Limb (tissue), 2 donors: ENCODE measurements around the gene CFAP44.
"Not testable (repeated sequence)": the region's sequence is repeated elsewhere in the genome, so short reads cannot be mapped to it uniquely, and the experiment has no call there.

Experiments
- DNase-seq, 2 donors: peaks; one replicate each; pipeline ENCODE4 v3.0.0-alpha.2; 2016; ENCODE audit errors: extremely low spot score in 2 of 2

The CFAP44 gene, protein sequence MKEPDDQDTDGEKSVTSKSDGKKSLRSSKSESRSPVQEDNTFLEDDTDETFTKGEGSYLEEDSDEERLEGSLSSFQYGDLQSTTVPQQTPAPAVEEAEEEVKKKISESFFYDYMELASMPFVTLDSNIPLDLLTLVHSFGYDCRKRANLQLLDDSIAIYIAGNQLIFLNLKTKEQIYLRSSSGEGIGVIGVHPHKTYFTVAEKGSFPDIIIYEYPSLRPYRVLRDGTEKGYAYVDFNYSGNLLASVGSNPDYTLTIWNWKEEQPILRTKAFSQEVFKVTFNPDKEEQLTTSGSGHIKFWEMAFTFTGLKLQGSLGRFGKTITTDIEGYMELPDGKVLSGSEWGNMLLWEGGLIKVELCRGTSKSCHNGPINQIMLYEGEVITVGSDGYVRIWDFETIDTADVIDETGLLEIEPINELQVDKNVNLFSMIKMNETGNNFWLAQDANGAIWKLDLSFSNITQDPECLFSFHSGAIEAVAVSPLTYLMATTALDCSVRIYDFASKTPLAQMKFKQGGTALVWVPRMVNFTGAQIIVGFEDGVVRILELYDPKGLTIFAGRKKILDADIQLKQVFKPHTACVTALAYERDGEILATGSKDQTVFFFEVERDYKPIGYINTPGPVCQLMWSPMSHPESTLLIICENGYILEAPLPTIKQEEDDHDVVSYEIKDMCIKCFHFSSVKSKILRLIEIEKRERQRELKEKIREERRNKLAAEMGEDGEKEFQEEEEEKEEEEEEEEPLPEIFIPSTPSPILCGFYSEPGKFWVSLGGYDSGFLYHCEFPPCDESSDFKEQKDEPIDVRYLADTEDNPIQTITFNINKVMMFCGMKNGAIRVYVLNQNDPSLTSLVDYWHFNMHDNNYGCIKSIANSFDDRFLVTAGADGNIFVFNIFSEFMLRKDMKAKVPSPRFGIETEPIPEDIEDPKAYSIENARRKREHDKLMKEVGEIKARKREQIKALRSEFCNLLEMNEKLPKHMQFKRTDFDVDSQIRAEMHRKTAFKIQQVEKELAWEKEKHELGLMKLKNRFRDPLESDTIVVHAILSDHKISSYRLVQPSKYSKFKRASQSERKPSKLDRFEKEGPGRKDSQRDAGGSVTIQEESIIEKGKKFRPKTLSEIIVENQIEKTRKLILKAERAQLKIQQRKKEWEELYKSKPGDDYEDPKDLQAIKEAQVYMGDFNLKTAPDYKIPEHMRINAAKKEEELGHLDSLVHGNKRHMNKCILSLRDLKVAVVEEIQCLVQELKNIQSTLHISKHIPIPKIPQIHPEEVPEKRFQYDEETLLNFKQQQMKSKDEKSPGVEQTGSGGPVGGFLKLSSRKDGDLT (N-terminal part only)

DNA sequence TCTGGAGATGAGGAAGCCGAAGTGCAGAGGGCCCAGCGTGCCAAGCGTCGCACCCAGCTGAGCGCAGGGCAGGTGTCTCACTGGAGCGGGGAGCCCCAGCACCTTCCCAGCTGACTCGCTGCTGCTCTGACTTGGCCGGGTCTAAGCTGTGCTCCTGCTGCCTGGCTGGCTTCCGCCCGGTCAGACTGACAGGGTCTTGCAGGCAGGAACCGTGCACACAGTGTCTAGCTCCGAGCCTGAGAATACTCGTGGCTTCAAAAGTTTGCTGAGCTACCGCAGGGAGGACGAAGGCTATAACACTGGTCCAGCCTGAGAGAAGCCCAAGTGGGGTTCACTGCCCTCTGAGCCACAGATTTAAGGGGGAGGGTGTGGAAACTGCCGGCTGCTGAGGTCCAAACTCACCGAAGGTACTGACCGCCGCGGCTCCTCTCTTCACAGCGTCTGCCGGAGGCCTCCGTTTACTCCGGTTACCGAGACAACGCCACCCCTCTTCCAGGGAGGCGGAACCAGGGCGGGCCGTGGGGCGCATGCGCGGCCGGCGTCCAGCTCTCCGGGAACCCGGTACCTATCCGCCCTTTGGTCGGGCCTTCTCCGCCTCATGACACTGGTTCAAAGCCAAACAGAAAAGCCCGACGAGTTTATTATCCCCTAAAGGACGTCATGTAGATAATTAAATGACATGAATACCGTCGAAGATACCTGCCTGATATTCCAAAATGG is at the start of gene CFAP44:
Gene CFAP44, minus strand, starts transcription at position 443 of the 720 bp plus-strand sequence. CDS start 7,829 bp downstream, outside the sequence.
- peak; percentile 81 to 93 for DNase-seq

DNA sequence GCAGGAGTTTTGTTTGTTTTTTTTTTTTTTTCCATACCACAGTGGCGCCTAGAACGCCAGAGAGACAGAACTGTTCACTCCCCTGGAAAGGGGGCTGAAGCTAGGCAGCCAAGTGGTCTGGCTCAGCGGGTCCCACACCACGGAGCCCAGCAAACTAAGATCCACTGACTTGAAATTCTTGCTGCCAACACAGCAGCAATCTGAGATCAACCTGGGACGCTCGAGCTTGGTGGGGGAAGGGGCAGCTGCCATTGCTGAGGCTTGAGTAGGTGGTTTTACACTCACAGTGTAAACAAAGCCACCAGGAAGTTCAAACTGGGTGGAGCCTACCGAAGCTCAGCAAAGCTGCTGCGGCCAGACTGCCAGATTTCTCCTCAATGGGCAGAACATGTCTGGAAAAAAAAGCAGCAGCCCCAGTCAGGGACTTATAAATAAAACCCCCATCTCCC is 43.9 kb upstream of the CFAP44 start:
- no peak for DNase-seq

DNA sequence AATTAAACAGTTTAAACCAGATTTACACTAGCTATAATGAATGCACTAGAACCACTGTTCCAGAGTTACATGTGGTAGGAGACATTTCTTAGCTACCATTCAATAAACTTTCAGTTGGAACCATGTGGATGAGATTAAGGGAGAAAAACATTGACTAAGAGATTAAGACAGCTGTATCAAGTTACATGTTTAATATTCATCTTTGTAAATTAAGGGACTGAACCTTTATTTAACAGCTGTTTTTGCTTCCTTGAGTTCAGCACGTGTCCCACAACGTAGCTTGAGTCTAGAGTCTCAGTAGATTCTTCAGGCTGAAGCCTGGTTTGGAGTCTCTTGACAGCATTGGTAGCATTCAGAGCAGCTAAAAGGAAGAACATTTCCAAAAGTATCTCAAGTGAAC is 27.2 kb upstream of the CFAP44 start:
- peak in 1 of 2 donors; percentile 3 for DNase-seq

DNA sequence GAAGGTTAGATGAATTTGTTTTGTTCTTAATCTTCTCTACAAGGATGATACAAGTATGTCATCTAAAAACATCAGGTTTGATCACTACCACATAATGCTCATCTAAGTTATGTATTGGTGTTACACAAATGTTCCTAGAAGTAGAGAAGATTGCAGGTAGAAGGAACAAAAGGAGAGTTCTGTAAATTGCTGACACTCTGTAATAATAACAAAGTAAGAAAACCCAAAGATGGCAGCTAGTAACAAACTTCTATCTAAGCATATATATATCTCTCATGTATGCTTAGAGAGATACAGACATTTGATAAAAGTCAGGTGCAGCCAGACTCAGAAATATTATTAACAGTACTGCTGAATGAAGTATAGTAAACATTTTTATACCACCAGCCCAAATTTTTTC is 20.2 kb upstream of the CFAP44 start:
- DNase-seq = no peak

DNA sequence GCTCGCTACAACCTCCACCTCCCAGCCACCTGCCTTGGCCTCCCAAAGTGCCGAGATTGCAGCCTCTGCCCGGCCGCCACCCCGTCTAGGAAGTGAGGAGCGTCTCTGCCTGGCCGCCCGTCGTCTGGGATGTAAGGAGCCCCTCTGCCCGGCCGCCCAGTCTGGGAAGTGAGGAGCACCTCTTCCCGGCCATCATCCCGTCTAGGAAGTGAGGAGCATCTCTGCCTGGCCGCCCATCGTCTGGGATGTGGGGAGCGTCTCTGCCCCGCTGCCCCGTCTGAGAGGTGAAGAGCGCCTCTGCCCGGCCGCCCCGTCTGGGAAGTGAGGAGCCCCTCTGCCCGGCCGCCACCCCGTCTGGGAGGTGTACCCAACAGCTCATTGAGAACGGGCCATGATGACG is 17.3 kb upstream of the CFAP44 start:
- not testable (repeated sequence) for DNase-seq

DNA sequence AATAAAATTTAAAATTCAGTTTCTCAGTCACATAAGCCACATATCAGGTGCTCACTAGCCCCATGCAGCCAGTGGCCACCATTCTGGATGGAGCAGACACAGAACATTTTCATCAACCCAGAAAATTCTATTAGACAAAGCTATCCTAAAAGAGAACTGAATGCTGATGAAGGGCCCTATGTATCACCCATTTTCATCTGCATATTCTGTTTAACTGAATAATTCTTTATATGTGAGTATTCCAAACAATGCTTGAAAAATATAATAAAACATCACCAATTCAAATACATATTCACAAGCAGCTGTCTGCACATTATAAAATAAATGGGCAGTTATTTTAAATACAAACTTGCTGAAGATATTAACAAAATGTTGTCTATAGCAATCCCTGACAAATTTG is 14.2 kb upstream of the CFAP44 start:
- no peak for DNase-seq

DNA sequence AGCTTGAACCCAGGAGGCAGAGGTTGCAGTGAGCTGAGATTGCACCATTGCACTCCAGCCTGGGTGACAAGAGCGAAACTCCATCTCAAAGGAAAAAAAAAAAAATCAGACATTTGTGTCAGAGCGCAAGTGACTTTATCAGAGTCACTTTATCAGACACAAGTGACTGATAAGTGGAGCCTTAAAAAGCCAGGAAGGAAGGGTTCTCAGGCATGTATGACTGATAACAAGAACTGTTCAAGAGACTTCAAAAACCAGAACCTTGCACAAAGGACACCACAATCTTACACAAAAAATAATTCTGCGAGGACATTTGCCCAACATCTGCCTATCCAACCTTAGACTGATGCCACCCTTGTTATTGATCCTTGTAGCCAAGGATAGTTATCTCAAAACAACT is 13.3 kb upstream of the CFAP44 start:
- DNase-seq = no peak

DNA sequence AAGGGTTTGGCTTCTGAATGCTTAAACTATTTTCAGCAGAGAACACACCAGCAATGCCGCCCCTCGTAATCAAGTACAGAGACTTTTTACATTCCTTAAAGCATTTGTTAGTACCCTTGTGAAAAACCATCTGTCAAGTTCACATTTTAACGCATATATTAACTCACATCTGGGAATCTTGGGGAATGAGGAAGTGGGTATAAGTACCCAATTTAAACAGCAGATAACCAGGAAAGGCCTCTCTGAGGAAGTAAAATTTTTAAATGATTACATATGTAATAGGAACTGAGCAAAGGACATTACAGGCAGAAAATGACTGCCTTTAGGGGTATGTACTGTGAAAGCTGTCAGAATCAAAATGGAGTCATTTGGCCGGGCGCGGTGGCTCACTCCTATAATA is 12.8 kb upstream of the CFAP44 start:
- DNase-seq = peak in 1 of 2 donors; percentile 16

DNA sequence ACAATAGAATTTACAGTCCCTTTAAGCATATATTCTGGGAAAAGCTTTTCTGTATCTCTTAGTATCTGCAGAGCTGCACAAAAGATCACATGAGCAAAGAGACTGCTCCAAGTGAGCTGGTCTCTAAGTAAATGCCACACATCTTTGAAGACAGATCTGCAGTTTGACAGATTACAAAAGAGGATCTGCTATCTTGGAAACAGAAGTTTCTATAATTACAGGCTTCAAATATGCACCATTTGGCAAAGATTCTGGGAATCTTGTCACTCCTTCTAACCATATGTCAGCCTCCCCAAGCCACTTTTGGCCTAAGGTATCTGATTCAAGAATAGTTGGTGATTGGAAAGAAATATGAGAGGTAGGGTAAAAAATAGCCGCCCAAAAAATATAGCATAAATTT is 9.6 kb upstream of the CFAP44 start:
- DNase-seq = no peak

DNA sequence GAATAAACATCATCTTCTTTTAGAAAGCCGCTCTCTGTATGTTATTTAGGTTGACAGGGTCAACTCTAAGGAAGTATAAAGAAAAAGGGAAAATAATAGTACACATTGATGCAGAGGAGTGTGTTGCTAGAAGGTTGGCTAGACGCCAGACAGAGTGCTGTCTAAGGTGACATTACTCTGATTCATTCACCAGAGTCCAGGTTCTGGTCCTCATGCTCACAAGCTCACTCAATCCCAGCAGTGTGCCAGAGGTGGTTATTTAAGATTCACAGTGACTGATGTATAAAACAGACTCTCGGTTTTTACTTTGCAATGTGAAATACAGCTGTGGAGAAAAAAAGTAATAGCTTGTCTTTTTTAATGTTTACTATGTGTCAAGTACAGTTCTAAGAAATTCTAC is 1.7 kb downstream of the CFAP44 start:
- DNase-seq = peak in 1 of 2 donors; percentile 35

DNA sequence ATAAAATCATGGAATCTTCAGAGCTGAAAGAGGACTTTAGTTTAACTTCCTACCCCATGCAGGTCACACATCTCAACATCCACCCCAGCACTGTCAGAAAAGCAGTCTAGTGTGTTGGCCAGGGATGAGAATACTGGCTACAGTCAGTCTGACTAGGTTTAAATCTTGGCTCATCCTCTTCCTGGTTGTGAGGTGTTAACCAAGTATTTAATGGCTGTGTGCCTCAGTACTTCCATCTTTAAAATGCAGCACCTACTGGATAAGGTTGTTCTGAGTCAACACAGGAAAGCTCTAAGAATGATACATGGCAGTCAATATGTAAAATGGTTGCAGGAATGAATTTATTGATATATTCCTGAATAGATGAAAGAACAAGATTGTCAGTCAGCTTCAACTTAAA is 3.1 kb downstream of the CFAP44 start:
- DNase-seq = no peak

DNA sequence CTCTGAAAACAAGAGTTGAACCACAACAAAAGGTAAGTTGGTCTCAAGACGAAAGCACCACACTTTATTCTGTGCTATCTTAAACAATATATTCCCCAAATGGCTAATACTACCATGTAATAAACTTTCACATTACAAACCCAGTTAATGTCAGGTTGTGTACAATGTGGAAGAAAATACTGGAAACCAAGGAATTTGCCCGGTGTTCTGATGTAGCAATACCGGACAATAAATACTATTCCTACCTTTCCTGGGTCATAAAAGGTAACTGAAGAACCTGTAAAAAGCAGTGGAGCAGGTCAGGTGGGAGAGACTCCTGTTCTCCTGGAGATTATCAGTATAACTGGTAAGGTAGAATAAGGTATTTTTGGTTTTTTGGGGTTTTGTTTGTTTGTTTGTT is 3.9 kb downstream of the CFAP44 start:
- DNase-seq = no peak

DNA sequence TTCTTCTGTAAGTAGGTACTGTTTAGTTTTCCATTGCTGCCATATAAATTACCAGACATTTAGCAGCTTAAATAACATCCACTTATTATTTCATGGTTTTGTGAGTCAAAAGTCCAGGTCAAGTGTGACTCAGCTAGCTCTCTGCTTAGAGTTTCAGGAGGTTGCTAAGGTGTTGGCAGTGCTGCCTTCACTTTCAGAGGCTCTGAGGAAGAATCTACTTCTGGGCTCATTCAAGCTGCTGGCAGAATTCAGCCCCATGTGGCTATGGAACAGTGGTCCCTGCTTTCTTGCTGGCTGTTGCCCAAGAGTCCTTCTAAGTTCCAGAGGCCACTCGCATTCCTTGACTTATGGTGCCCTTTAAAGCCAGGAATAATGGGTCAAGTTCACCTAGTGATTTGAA is 4.5 kb downstream of the CFAP44 start:
- no peak for DNase-seq

DNA sequence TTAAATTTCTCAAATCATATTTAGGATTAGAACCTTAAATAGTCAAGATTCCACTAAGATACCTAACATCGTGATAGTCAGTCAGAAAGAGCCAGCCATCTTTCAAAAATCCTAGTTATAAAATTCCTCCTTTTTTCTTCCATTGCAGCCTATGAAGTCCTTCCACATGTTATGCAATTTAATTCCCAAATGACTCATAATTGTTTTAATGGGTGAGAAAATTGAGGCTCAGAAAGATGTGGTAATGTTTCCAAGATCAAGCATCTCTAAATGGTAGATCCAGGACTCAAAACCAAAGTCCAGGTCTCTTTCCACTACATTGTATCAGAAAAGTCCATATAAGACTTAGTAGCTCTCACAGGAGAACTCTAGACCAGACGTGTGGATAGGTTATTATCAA is 9.5 kb downstream of the CFAP44 start:
- no peak for DNase-seq

DNA sequence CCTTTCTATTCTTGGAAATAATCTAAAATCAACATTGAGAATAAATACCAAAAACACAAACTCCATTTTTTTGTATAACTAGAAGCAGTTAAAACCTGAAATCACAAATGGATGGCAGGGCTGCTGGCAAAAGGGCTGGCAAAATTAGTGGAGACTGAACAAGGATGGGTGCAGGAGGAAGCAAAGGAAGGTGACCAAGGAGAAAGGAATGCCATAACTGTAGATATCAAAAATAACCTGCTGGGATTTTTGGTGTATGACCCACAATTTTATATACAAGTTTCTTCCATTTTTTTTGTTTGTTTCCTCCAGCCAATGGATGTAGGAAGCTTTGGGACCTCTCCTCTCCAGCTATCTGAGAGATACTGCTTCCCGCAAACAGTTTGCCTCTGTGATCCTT is 12.7 kb downstream of the CFAP44 start:
- no peak for DNase-seq

DNA sequence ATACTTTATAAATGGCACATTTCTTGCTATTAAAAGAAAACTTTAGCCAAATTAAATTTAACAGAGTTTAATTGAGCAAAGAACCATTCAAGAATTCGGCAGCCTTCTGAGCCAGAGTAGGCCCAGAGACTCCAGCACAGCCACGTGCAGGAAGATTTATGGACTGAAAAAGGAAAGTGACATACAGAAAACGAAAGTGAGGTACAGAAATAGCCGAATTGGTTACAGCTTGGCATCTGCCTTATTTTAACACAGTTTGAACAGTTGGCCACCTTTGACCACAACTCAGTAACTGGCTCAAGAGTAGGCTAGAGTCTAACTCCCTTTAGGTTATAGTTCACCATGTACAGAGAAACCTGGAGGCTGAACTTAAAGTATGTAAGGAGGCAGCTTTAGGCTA is 17.6 kb downstream of the CFAP44 start:
- DNase-seq = no peak

DNA sequence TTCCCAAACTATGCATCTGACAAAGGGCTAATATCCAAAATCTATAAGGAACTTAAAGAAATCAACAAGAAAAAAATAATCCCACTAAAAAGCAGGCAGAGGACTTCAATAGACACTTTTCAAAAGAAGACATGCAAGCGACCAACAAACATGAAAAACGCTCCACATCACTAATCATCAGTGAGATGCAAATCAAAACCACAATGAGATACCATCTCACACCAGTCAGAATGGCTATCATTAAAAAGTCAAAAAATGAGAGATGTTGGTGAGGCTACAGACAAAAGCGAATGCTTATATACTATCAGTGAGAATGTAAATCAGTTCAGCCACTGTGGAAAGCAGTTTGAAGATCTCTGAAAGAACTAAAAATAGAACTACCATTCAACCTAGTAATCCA is 20.2 kb downstream of the CFAP44 start:
- no peak for DNase-seq

DNA sequence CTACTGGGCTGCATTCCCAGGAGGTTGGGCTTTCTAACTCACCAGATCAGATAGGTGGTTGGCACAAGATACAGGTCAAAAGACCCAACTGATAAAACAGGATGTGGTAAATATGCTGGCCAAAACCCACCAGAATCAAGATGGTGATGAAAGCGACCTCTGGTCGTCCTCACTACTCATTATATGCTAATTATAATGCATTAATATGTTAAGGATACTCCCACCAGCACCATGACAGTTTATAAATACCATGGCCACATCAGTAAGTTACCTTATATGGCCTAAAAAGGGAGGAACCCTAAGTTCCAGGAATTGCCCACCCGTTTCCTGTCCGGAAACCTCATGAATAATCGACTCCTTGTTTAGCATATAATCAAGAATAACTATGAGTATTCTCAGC is 31.6 kb downstream of the CFAP44 start:
- DNase-seq = no peak

DNA sequence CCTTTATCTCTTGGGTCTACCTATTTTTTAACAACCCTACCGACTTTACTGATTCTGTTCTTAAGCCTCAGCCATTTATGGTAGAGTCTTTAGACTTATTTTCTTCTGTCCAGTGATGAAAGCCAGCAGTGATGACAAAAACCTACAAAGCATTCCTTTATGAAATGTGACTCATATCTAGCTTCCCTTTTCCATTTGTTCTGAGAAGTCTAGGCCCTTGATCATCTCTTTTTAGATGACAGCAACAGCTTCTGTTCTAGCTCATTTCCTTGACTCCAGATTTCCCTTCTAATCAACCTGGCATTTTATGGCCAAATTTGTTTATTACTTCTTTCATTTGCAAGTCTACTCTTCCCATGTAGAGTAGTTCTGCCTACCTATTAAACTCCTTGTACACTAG is 36.1 kb downstream of the CFAP44 start:
- no peak for DNase-seq

DNA sequence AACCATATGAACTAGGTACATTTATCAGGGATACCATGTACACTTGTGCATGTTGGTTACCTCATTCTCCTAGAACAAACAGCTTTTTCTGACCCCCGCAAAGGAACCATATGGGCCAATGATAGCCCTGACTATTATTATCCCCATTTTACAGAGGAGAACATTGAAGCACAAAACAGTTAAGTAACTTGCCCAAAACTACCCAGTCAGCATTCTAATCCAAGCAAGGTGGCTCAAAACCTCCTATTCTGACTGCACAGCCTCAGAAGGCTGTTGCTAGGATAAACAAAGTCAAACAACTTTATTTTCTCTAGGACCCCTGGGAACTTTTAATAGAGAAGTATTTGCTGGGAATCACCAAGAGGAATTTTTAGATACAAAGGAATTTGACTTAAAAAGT is 36.7 kb downstream of the CFAP44 start:
- DNase-seq = no peak
